Measurements from ENCODE around the gene CST8. TPM values are rescaled to one million over a fixed set of nuclear protein-coding genes. Genes with fewer than 3 reads are reported as not detected.

The CST8 gene
- polyA plus RNA-seq, 1 of the 3 experiments (the other 2 are of a cell fraction): not detected

- H3K9me3 ChIP-seq: no peaks in the 10 kb centered on the region
- no peaks in the 10 kb centered on the region for H3K79me2 ChIP-seq (ENCODE audit: insufficient read depth)
- no peaks in the 10 kb centered on the region for H3F3A ChIP-seq (replicated peaks; ENCODE audit: insufficient read depth)
- H3K9ac ChIP-seq: no peak overlapping the region
- H3K9me2 ChIP-seq: no peaks in the 10 kb centered on the region
- no peak overlapping the region for H3K4me3 ChIP-seq (ENCODE audit: low read depth in 2 of 2, low read length in 1 of 2)
- POLR2A ChIA-PET: no interaction called here
- no peak for DNase-seq
- no peak overlapping the region for H3K27ac ChIP-seq (ENCODE audit: low read depth in 2 of 2, low read length in 1 of 2)
- no peaks in the 10 kb centered on the region for H4K20me1 ChIP-seq (ENCODE audit: insufficient read depth)
- no peaks in the 10 kb centered on the region for H3K36me3 ChIP-seq (replicated peaks in 1 of 2; ENCODE audit: control insufficient read depth in 1 of 2, insufficient read depth in 2 of 2, low read length in 1 of 2)
- WGBS (ENCODE audit: low lambda C conversion rate): 0% methylated on average over 1 of the region's 1 CpG
- CTCF ChIA-PET: no interaction called here
- no peak overlapping the region for H3K4me2 ChIP-seq
- TF ChIP-seq SMC3 (IDR thresholded peaks at IDR 0.05; ENCODE audit: low read depth, low read length) (no peak), RCOR1 (IDR thresholded peaks at IDR 0.05; ENCODE audit: low read length) (no peak), CHD2 (IDR thresholded peaks at IDR 0.05; ENCODE audit: low read length, partially characterized antibody) (no peak)
- no peaks in the 10 kb centered on the region for H3K4me1 ChIP-seq (ENCODE audit: control insufficient read depth in 1 of 2, insufficient read depth in 2 of 2, low read depth in 1 of 2, low read length in 1 of 2)
- no peaks in the 10 kb centered on the region for H3K27me3 ChIP-seq (ENCODE audit: insufficient read depth)
- no peak overlapping the region for H2AFZ ChIP-seq (ENCODE audit: low read depth)
Measured at GRCh38 chr20:23532533-23532932, 41.6 kb downstream of the CST8 start.

GRCh38 chr20:23533161-23533560 is 42.2 kb downstream of the CST8 start:
- no peaks in the 10 kb centered on the region for H3K79me2 ChIP-seq (ENCODE audit: insufficient read depth)
- no peak overlapping the region for H3K9ac ChIP-seq
- H3K36me3 ChIP-seq (replicated peaks in 1 of 2; ENCODE audit: control insufficient read depth in 1 of 2, insufficient read depth in 2 of 2, low read length in 1 of 2): no peaks in the 10 kb centered on the region
- no peak overlapping the region for H3K4me2 ChIP-seq
- H3K9me2 ChIP-seq: no peaks in the 10 kb centered on the region
- POLR2A ChIA-PET: no interaction called here
- no peak overlapping the region for H3K4me3 ChIP-seq (ENCODE audit: low read depth in 2 of 2, low read length in 1 of 2)
- H2AFZ ChIP-seq (ENCODE audit: low read depth): no peak overlapping the region
- no peak for DNase-seq
- no peaks in the 10 kb centered on the region for H3K4me1 ChIP-seq (ENCODE audit: control insufficient read depth in 1 of 2, insufficient read depth in 2 of 2, low read depth in 1 of 2, low read length in 1 of 2)
- no peaks in the 10 kb centered on the region for H3F3A ChIP-seq (replicated peaks; ENCODE audit: insufficient read depth)
- no peak for TF ChIP-seq TAF1 (IDR thresholded peaks at IDR 0.05; ENCODE audit: borderline replicate concordance, low read depth, low read length)
- no peak for TF ChIP-seq CTCF (IDR thresholded peaks at IDR 0.05)
- TF ChIP-seq TEAD4 (IDR thresholded peaks at IDR 0.05; ENCODE audit: borderline replicate concordance, insufficient read depth): no peak
- no peak for TF ChIP-seq YY1 (IDR thresholded peaks at IDR 0.05; ENCODE audit: low read depth)
- TF ChIP-seq JUND (IDR thresholded peaks at IDR 0.05): no peak
- no peak for TF ChIP-seq REST (IDR thresholded peaks at IDR 0.05; ENCODE audit: low read depth, low read length)
- no peak for TF ChIP-seq GATA2 (CRISPR knock-in tag; IDR thresholded peaks at IDR 0.05)
- TF ChIP-seq FOXJ3 (CRISPR knock-in tag; IDR thresholded peaks at IDR 0.05): no peak
- no peak for TF ChIP-seq IRF3 (IDR thresholded peaks at IDR 0.05; ENCODE audit: low read depth, low read length)
- TF ChIP-seq POLR2AphosphoS5 (IDR thresholded peaks at IDR 0.05; ENCODE audit: low read depth, low read length): no peak
- no peak for TF ChIP-seq RXRA (IDR thresholded peaks at IDR 0.05; ENCODE audit: borderline replicate concordance, low read depth)
- H4K20me1 ChIP-seq (ENCODE audit: insufficient read depth): no peaks in the 10 kb centered on the region
- CTCF ChIA-PET: no interaction called here
- H3K27me3 ChIP-seq (ENCODE audit: insufficient read depth): no peaks in the 10 kb centered on the region
- no peak overlapping the region for H3K27ac ChIP-seq (ENCODE audit: low read depth in 2 of 2, low read length in 1 of 2)
- no peaks in the 10 kb centered on the region for H3K9me3 ChIP-seq

All from SK-N-SH (cell line).